D721Med (cell line): ENCODE results near the gene BRD1.

ENCODE experiments used
- DNase-seq: peaks from one replicate; pipeline ENCODE4 v3.0.0; 2011; ENCODE audit warnings: low spot score; ENCODE audit not compliant: insufficient read length
- FAIRE-seq: peaks from 2 replicates; lab custom pipeline; 2011; peaks lifted over from hg19 to GRCh38; lab: Jason Lieb, UNC
- TF ChIP-seq, protein P1 (sequence below): IDR thresholded peaks from 2 replicates; pipeline ENCODE4 v1.5.1; 2012; ENCODE audit warnings: mild to moderate bottlenecking, control low read depth; ENCODE audit not compliant: insufficient read depth; ENCODE audit errors: missing control alignments

The BRD1 gene

DNA sequence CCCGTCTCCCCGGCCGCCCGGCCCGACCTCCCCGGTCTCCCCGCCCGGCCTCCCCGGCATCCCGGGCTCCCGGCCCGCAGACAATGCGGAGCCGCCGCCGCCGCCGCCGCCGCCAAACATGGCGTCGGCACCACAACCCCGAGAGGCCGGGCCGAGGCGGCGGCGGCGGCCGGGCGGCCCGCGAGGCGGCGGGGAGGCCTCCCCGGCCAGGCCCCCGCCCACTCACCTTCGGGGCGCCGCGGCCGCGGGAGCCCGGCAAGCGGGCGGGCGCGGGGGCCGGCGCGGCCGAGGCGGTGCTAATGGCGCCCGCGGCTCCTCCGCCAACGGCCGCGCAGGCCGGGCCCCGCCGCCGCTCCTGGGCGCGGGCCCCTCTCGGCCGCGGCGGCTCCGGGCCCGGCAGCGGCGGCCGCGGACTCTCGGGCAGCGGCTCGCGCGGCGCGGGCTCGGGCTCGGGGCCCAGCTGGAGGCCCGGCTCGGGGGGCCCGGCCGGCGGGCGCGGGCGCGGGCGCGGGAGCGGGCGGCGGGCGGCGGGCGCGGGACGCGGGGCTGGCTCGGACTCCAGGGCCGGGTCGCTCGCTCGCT, 311 bp downstream of the BRD1 start:
- DNase-seq: no peak
- FAIRE-seq: no peak
- TF ChIP-seq, protein P1, sequence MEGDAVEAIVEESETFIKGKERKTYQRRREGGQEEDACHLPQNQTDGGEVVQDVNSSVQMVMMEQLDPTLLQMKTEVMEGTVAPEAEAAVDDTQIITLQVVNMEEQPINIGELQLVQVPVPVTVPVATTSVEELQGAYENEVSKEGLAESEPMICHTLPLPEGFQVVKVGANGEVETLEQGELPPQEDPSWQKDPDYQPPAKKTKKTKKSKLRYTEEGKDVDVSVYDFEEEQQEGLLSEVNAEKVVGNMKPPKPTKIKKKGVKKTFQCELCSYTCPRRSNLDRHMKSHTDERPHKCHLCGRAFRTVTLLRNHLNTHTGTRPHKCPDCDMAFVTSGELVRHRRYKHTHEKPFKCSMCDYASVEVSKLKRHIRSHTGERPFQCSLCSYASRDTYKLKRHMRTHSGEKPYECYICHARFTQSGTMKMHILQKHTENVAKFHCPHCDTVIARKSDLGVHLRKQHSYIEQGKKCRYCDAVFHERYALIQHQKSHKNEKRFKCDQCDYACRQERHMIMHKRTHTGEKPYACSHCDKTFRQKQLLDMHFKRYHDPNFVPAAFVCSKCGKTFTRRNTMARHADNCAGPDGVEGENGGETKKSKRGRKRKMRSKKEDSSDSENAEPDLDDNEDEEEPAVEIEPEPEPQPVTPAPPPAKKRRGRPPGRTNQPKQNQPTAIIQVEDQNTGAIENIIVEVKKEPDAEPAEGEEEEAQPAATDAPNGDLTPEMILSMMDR: no peak

DNA sequence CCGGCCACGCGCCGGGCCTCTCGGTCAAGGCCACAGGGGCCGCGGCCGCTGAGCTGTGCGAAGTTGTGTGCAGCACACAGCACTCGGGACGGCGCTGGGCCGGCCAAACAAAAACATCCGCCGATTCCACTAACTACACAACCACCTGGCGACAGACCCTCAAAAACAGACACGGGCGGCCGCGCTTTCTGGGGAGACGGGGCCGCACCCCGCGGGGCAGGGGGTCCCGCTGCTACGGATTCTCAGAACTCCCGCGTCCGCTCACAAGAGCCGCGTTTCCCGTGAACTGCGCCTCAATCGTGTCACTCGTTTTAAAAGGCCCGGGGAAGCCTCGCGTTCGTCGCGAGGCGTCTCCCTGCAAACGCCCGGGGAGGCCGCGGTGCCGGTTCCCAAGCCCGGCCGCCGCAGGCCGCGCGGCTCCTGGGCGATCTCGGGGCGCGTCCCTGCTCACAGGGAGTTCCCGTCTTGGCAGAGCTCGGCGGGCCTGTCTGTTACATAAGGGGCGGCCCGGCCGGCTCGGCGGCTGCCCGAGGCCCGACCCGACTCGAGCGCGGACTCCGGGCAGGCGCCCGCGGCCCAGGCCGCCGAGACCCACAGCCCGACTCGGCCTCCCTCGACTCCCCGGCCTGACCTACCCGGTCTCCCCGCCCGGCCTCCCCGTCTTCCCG, 936 bp downstream of the BRD1 start:
- TF ChIP-seq, protein P1: no peak
- DNase-seq (no peak), FAIRE-seq (no peak)

DNA sequence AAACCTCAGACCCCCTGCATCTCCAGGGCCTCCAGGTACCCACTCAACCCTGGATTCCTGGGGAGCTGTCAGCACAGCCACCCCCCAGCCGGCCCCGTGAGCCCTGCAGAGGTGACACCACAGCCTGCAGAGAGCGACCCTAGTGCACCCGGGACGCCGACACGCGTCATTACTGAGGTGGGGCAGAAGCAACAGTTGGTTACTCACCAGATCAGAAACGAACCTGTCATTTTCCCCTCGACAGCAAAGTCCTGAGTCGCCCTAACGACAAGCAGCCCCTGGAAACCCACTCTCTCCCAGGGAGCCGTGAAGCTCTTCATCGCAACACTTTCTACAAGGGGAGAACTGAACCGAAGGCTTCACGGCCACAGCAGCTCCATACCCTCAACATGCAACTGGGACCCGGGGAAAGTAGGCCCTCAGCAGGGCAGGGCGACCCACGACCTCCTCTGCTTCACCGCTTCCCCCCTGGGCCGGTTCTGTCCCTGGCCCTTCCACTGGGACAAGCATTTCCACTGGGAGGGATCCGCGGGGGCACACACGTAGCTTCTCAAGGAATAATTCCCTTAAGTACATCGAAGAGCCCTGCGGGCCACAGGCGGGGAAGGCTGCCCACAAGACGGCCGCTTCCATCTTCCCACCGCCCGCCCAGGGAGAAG, 1.6 kb downstream of the BRD1 start:
- DNase-seq: no peak
- TF ChIP-seq, protein P1: no peak
- no peak for FAIRE-seq

DNA sequence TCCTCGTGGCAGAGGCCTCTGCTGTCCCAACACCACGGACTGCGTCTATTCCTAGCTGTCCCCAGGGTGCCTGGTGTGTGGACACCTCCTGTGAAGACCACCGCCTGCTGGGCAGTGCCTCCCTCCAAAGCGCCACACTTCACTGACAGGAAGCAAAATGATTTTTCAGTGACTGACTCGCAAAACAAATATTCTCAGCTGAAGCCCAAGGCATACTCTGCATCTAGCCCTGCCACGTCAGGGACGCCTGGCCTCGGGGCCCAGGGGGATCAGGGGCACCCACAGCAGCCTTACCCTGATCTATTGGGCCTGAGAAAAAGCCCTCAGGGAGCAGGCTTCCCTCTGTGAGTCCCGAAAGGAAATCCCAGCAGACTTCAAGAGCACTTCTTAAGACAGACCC, 2.2 kb downstream of the BRD1 start:
- DNase-seq (no peak), FAIRE-seq (no peak)
- TF ChIP-seq, protein P1: no peak

DNA sequence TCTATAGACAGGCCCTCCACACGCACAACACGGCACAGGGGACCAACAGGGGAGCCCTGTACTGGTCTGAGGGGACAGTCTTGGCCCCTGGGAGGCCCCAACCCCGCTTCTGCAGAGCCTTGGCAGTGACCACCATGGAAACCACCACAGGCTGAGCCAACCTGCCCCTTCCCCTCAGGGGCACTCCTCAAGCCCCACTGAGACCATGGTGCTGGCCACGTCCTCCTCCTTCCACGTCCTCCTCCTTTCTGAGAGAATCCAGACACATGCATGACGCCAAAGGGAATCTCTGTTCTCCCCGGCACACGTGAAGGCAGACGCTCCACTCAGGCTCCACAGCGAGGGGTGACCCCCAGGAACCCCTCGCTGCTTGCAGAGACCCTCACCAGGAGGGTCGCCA, 2.7 kb downstream of the BRD1 start:
- FAIRE-seq (no peak), DNase-seq (no peak)
- TF ChIP-seq, protein P1: no peak

DNA sequence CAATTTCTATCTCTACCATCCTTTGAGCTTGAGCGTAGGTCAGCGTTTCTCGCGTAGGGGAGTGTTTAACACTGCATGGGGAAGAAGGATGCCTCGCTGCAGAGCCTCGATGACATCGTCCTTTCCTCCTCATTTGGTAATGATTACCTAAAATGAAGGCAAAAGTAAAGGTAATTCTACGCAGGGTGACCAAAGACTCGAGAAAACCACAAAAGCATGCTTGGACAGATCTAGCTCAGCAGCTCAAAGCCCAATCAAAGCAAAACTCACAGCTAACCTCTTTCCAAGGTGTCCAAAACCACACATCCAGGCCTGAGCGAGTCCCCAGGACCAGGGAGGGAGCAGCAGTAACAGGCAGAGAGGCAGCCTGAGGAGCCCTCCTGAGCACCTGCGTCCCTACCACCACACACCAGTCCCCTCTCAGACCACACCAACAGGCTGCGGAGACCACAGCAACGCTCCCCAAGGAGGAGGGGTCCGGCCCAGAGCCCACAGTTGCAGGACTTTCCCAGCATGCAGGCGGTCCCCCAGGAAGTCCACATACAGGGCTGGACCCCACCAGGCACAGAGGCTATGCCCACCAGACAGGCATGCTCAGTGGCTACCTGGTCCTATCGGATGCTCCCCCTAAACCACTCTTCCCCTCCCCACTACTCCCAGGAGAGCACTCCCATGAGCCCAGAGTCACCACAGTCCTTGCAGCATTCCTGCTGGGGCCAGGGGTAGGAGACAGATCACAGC, 3.3 kb downstream of the BRD1 start:
- FAIRE-seq: no peak

More for the DNA sequence above, 3.3 kb downstream of the BRD1 start:
- TF ChIP-seq, protein P1: no peak
- no peak for DNase-seq
